Body of pancreas (tissue), 4 donors: ENCODE results near the gene METTL21C. TPM values are rescaled to one million over a fixed set of nuclear protein-coding genes. Genes with fewer than 3 reads are reported as not detected.

Experiments
- ATAC-seq: fragments of 150-250 bp; one replicate; pipeline ENCODE4 v1.9.1; 2016
- DNase-seq, 4 donors: peaks; one replicate each; pipeline ENCODE4 v3.0.0-alpha.2; 2019
- H3K27ac ChIP-seq, 4 donors: fragments of 200-600 bp; sonication (generic); 1 replicate in 3 of 4; 2 replicates in 1 of 4; pipeline versions ENCODE4 v1.5.1 to v1.6.1; 2016 to 2019; ENCODE audit warnings: mild to moderate bottlenecking in 1 of 4, mixed read lengths in 1 of 4, moderate library complexity in 1 of 4
- H3K27me3 ChIP-seq, 2 donors: fragments of 200-600 bp; sonication (generic); one replicate each; pipeline ENCODE4 v1.6.0; 2016; ENCODE audit warnings: mild to moderate bottlenecking in 1 of 2
- H3K36me3 ChIP-seq, 2 donors: fragments of 200-600 bp; sonication (generic); replicated peaks in 1 of 2; 2 replicates each; pipeline ENCODE4 v1.5.1; 2016; ENCODE audit warnings: low read depth in 2 of 2; ENCODE audit not compliant: insufficient read depth in 1 of 2
- H3K4me1 ChIP-seq: fragments of 200-600 bp; sonication (generic); one replicate; pipeline ENCODE4 v1.6.0; 2016
- H3K4me3 ChIP-seq, 2 donors: fragments of 200-600 bp; sonication (generic); 1 replicate in 1 of 2; 2 replicates in 1 of 2; pipeline ENCODE4 v1.5.1; 2016 to 2019
- H3K9me3 ChIP-seq, 3 donors: fragments of 200-600 bp; sonication (generic); 1 replicate in 2 of 3; 2 replicates in 1 of 3; pipeline ENCODE4 v1.5.1; 2016
- CTCF ChIP-seq, 7 experiments: fragments of 450-650 bp in 4 of 7; fragments of 200-600 bp in 3 of 7; sonication (generic) in 3 of 7; IDR thresholded peaks; one replicate each; pipeline ENCODE4 v1.5.1; 2016 to 2019; ENCODE audit warnings: antibody characterized with exemption in 7 of 7
- POLR2A ChIP-seq, 3 donors: fragments of 450-650 bp; IDR thresholded peaks; one replicate each; pipeline ENCODE4 v1.6.1; 2016; ENCODE audit warnings: antibody characterized with exemption in 3 of 3, mild to moderate bottlenecking in 2 of 3
- WGBS, 2 donors: methylation state at CpG; one replicate each; pipeline ENCODE4 v1.1.5; 2017; 5-methylcytosine and 5-hydroxymethylcytosine counted together
- intact Hi-C: fragments of 100-400 bp; cut with DNase I; formaldehyde crosslinking; loops from one replicate; pipeline ENCODE4 v1.15.1; 2023
- total RNA-seq, 2 donors: library from RNA; depleted of rRNA; stranded (reverse); fragments of >200 nt; gene quantifications; one replicate each; pipeline ENCODE4 v1.1.0, GENCODE V29; 2016

The METTL21C gene
- total RNA-seq, 2 donors from 2014 or later: not detected

DNA sequence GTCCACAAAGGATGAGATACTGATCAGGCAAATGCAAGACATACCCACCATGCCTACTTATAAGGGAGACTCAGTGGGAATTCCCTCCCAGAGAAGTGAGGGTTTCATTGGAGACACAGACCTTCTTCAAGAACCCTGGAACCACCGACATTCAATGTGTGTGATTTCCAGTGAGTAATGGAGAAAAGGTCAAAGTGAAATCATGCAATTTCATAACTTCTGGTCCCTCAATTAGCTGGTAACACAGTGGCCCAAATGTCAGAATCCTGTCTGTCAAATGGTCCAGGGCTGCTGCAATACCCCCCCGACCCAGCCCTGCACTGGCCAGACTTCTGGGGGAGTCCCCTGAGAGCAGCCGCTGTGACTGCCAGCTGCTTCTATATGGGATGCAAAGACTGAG lies 4.7 kb upstream of the METTL21C start:
- ATAC-seq (no peak), DNase-seq (no peak)
- Histone ChIP-seq H3K9me3 (peaks cover 0 to 6% (median 0%) of the 10 kb centered on the region in 3 donors), H3K4me3 (no peak overlapping the region), H3K27me3 (no peaks in the 10 kb centered on the region), H3K4me1 (no peaks in the 10 kb centered on the region), H3K27ac (no peak overlapping the region), H3K36me3 (no peaks in the 10 kb centered on the region)
- intact Hi-C loops: no loop called here
- WGBS, 2 donors: 68 to 75% methylated on average over 3 of the region's 3 CpGs
- TF ChIP-seq POLR2A (IDR thresholded peaks at IDR 0.05): no peak
- no peak for TF ChIP-seq CTCF (IDR thresholded peaks at IDR 0.05)

- no peak overlapping the region for H3K27ac ChIP-seq
- no peak overlapping the region for H3K4me3 ChIP-seq
- no peaks in the 10 kb centered on the region for H3K4me1 ChIP-seq
- TF ChIP-seq POLR2A (IDR thresholded peaks at IDR 0.05) (no peak), CTCF (IDR thresholded peaks at IDR 0.05) (no peak)
- H3K27me3 ChIP-seq: no peaks in the 10 kb centered on the region
- H3K9me3 ChIP-seq: peaks cover 0 to 6% (median 0%) of the 10 kb centered on the region in 3 donors
- no peak for DNase-seq
- no peak for ATAC-seq
- H3K36me3 ChIP-seq: no peaks in the 10 kb centered on the region
- intact Hi-C loops: no loop called here
- WGBS, 2 donors: 79 to 89% methylated on average over 2 of the region's 2 CpGs
Measured at GRCh38 chr13:102698649-102698980, 3.8 kb upstream of the METTL21C start.

- TF ChIP-seq POLR2A (IDR thresholded peaks at IDR 0.05): no peak
- no peak for TF ChIP-seq CTCF (IDR thresholded peaks at IDR 0.05)
- DNase-seq: no peak
- H3K4me1 ChIP-seq: no peaks in the 10 kb centered on the region
- no peaks in the 10 kb centered on the region for H3K27me3 ChIP-seq
- peaks cover 0 to 6% (median 0%) of the 10 kb centered on the region in 3 donors for H3K9me3 ChIP-seq
- H3K36me3 ChIP-seq: no peaks in the 10 kb centered on the region
- no peak overlapping the region for H3K27ac ChIP-seq
- no peak overlapping the region for H3K4me3 ChIP-seq
- no peak for ATAC-seq
- intact Hi-C loops: no loop called here
- 77 to 84% methylated on average over 8 of the region's 8 CpGs for WGBS, 2 donors
Measured at GRCh38 chr13:102697929-102698648, 3.2 kb upstream of the METTL21C start.

- DNase-seq (no peak), ATAC-seq (no peak)
- Histone ChIP-seq H3K36me3 (no peaks in the 10 kb centered on the region), H3K4me1 (no peaks in the 10 kb centered on the region), H3K27ac (no peak overlapping the region), H3K9me3 (peaks cover 0 to 6% (median 0%) of the 10 kb centered on the region in 3 donors), H3K27me3 (no peaks in the 10 kb centered on the region), H3K4me3 (no peak overlapping the region)
- intact Hi-C loops: no loop called here
- TF ChIP-seq CTCF (IDR thresholded peaks at IDR 0.05) (no peak), POLR2A (IDR thresholded peaks at IDR 0.05) (no peak)
- WGBS, 2 donors: 71 to 88% methylated on average over 4 to 6 of the region's 6 CpGs
Measured at GRCh38 chr13:102697264-102697663, 2.4 kb upstream of the METTL21C start.

DNA sequence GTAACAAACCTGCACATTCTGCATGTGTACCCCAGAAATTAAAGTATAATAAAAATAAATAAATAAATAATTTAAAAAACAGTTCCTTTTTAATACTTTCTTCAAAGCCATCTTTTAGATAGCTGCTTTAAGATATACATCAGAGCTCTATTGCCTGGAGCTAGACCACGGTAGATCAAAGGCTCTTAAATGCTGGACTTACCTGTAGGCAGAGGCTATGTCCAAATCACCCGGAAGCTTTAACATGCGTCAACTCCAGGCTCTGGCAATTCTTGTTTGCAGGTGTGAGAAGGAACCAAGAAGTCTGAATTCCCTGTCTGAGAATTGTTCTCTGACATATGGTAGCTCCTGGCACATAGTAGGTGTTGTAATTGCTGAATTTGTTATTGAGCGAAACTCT lies 1.6 kb upstream of the METTL21C start:
- no peak overlapping the region for H3K4me3 ChIP-seq
- TF ChIP-seq CTCF (IDR thresholded peaks at IDR 0.05) (no peak), POLR2A (IDR thresholded peaks at IDR 0.05) (no peak)
- intact Hi-C loops: no loop called here
- DNase-seq: no peak
- WGBS, 2 donors: 75 to 80% methylated on average over 4 of the region's 4 CpGs
- ATAC-seq: no peak
- H3K36me3 ChIP-seq: no peaks in the 10 kb centered on the region
- no peaks in the 10 kb centered on the region for H3K27me3 ChIP-seq
- no peaks in the 10 kb centered on the region for H3K4me1 ChIP-seq
- H3K9me3 ChIP-seq: peaks cover 0 to 6% (median 0%) of the 10 kb centered on the region in 3 donors
- H3K27ac ChIP-seq: no peak overlapping the region
